ENCODE results near the gene ACOT9. TPM values are rescaled to one million over a fixed set of nuclear protein-coding genes. Genes with fewer than 3 reads are reported as not detected.
"Not testable (repeated sequence)": the region's sequence is repeated elsewhere in the genome, so short reads cannot be mapped to it uniquely, and the experiment has no call there.

The ACOT9 gene
- polyA plus RNA-seq, 1 donor from 2014 or later = 3.1 TPM

GRCh38 chrX:23773601-23774175, 30.6 kb upstream of the ACOT9 start:
- H3K4me2 ChIP-seq (ENCODE audit: low read length) = no peak overlapping the region

GRCh38 chrX:23771086-23771485, 28.0 kb upstream of the ACOT9 start:
- H3K27ac ChIP-seq (ENCODE audit: low read length); H3K9me3 ChIP-seq (ENCODE audit: low read length); H3K9ac ChIP-seq (ENCODE audit: low read length): not testable (repeated sequence)

More at GRCh38 chrX:23773601-23774175, 30.6 kb upstream of the ACOT9 start:
- no peak overlapping the region for H3K27ac ChIP-seq (ENCODE audit: low read length)
- no peaks in the 10 kb centered on the region for H3K36me3 ChIP-seq (ENCODE audit: insufficient read depth, low read length)
- H3K27me3 ChIP-seq (ENCODE audit: insufficient read depth, low read depth, low read length) = no peaks in the 10 kb centered on the region
- H2AFZ ChIP-seq (ENCODE audit: low read depth, low read length) = no peak overlapping the region
- no peak overlapping the region for H3K9ac ChIP-seq (ENCODE audit: low read length)
- H3K9me3 ChIP-seq (ENCODE audit: low read length) = no peaks in the 10 kb centered on the region
- H3K4me3 ChIP-seq (ENCODE audit: low read length) = no peak overlapping the region
- no peak for TF ChIP-seq EZH2 (IDR thresholded peaks at IDR 0.05; ENCODE audit: borderline replicate concordance, insufficient read depth, low read length, poor library complexity, severe bottlenecking)
- no peaks in the 10 kb centered on the region for H3K9me2 ChIP-seq (ENCODE audit: insufficient read depth, low read length)
- no peaks in the 10 kb centered on the region for H4K20me1 ChIP-seq (ENCODE audit: insufficient read depth)
- no peaks in the 10 kb centered on the region for H3K79me2 ChIP-seq (replicated peaks; ENCODE audit: insufficient read depth, low read length)
- no peaks in the 10 kb centered on the region for H3F3A ChIP-seq (ENCODE audit: insufficient read depth, low read length, poor library complexity, severe bottlenecking)

GRCh38 chrX:23770142-23770541, 27.1 kb upstream of the ACOT9 start:
- H3K27ac ChIP-seq (ENCODE audit: low read length) = no peak overlapping the region
- H3K36me3 ChIP-seq (ENCODE audit: insufficient read depth, low read length) = no peaks in the 10 kb centered on the region
- no peaks in the 10 kb centered on the region for H3K9me2 ChIP-seq (ENCODE audit: insufficient read depth, low read length)
- H3K27me3 ChIP-seq (ENCODE audit: insufficient read depth, low read depth, low read length) = no peaks in the 10 kb centered on the region
- no peak overlapping the region for H2AFZ ChIP-seq (ENCODE audit: low read depth, low read length)
- no peaks in the 10 kb centered on the region for H3K79me2 ChIP-seq (replicated peaks; ENCODE audit: insufficient read depth, low read length)
- H3F3A ChIP-seq (ENCODE audit: insufficient read depth, low read length, poor library complexity, severe bottlenecking) = no peaks in the 10 kb centered on the region
- no peaks in the 10 kb centered on the region for H4K20me1 ChIP-seq (ENCODE audit: insufficient read depth)
- H3K9me3 ChIP-seq (ENCODE audit: low read length) = no peaks in the 10 kb centered on the region
- no peak overlapping the region for H3K4me2 ChIP-seq (ENCODE audit: low read length)
- no peak overlapping the region for H3K4me3 ChIP-seq (ENCODE audit: low read length)
- H3K9ac ChIP-seq (ENCODE audit: low read length) = no peak overlapping the region
- TF ChIP-seq RAD21 (conservative IDR thresholded peaks at IDR 0.05) (no peak), POLR2AphosphoS5 (IDR thresholded peaks at IDR 0.05) (no peak), MXI1 (conservative IDR thresholded peaks at IDR 0.05; ENCODE audit: poor library complexity, severe bottlenecking) (no peak), EZH2 (IDR thresholded peaks at IDR 0.05; ENCODE audit: borderline replicate concordance, insufficient read depth, low read length, poor library complexity, severe bottlenecking) (no peak), EP300 (conservative IDR thresholded peaks at IDR 0.05; ENCODE audit: poor library complexity, severe bottlenecking) (no peak)

More at GRCh38 chrX:23771086-23771485, 28.0 kb upstream of the ACOT9 start:
- not testable (repeated sequence) for H3K27me3 ChIP-seq (ENCODE audit: insufficient read depth, low read depth, low read length); H3K9me2 ChIP-seq (ENCODE audit: insufficient read depth, low read length); H3F3A ChIP-seq (ENCODE audit: insufficient read depth, low read length, poor library complexity, severe bottlenecking); H3K79me2 ChIP-seq (replicated peaks; ENCODE audit: insufficient read depth, low read length); H2AFZ ChIP-seq (ENCODE audit: low read depth, low read length); H3K36me3 ChIP-seq (ENCODE audit: insufficient read depth, low read length); H3K4me3 ChIP-seq (ENCODE audit: low read length); H3K4me2 ChIP-seq (ENCODE audit: low read length); H4K20me1 ChIP-seq (ENCODE audit: insufficient read depth)

DNA sequence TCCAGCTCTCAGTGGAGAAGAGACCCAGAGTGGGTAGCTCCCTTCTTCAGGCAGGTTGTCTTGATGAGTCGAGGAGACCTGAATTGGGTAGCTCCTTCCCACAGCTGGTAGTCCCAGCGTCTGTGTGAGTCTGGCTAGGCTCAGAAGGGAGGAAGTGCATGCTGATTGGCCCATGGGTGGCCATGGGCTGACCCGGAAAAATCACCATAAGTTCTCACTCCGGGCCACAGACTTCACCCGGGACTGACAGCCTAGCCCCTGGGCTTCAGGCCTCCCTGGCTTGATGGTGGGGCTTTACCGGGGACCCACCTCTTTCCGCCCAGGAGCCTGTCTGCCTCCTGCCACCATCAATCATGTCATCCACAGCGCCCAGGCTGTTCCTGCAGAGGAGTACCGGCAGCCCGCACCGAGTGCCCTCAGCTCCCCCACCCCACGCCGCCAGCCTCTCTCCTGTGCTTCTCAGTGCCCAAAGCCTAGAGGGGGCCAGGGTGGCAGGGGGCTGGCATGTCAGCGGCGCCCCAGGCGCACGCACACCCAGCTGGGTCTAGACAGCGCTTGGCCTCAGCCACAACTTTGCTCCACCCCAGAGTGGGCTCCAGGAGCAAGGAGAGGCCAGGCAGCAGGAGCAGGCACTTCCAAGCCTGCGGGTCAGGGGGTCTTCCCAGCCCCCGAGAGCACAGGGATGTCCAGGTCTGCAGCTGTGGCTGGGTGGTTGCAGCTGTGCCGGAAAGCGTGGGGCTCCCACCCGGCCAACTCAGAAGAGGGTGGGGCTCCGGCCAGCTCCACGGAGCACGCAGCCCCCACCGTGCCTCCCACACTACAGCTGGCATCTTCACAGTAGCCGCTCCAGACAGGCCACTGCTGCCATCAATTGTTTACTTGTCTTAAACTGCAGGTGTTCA, 23.8 kb upstream of the ACOT9 start:
- Histone ChIP-seq H3K9ac (ENCODE audit: low read length) (no peak overlapping the region), H3K4me3 (ENCODE audit: low read length) (no peak overlapping the region), H3K9me3 (ENCODE audit: low read length) (no peaks in the 10 kb centered on the region), H4K20me1 (ENCODE audit: insufficient read depth) (no peaks in the 10 kb centered on the region), H3K36me3 (ENCODE audit: insufficient read depth, low read length) (no peaks in the 10 kb centered on the region), H3K4me2 (ENCODE audit: low read length) (no peak overlapping the region), H3F3A (ENCODE audit: insufficient read depth, low read length, poor library complexity, severe bottlenecking) (no peaks in the 10 kb centered on the region), H3K27ac (ENCODE audit: low read length) (no peak overlapping the region), H3K9me2 (ENCODE audit: insufficient read depth, low read length) (no peaks in the 10 kb centered on the region), H2AFZ (ENCODE audit: low read depth, low read length) (no peak overlapping the region), H3K27me3 (ENCODE audit: insufficient read depth, low read depth, low read length) (no peaks in the 10 kb centered on the region), H3K79me2 (replicated peaks; ENCODE audit: insufficient read depth, low read length) (no peaks in the 10 kb centered on the region)
- TF ChIP-seq RAD21 (conservative IDR thresholded peaks at IDR 0.05) (no peak), MXI1 (conservative IDR thresholded peaks at IDR 0.05; ENCODE audit: poor library complexity, severe bottlenecking) (no peak), EP300 (conservative IDR thresholded peaks at IDR 0.05; ENCODE audit: poor library complexity, severe bottlenecking) (no peak), POLR2AphosphoS5 (IDR thresholded peaks at IDR 0.05) (no peak), TAF1 (IDR thresholded peaks at IDR 0.05; ENCODE audit: low read depth) (no peak), SMC3 (conservative IDR thresholded peaks at IDR 0.05; ENCODE audit: poor library complexity) (no peak), CTCF (IDR thresholded peaks at IDR 0.05; ENCODE audit: poor library complexity, severe bottlenecking) (no peak), EZH2 (IDR thresholded peaks at IDR 0.05; ENCODE audit: borderline replicate concordance, insufficient read depth, low read length, poor library complexity, severe bottlenecking) (no peak)
- TF ChIP-seq, protein P1, sequence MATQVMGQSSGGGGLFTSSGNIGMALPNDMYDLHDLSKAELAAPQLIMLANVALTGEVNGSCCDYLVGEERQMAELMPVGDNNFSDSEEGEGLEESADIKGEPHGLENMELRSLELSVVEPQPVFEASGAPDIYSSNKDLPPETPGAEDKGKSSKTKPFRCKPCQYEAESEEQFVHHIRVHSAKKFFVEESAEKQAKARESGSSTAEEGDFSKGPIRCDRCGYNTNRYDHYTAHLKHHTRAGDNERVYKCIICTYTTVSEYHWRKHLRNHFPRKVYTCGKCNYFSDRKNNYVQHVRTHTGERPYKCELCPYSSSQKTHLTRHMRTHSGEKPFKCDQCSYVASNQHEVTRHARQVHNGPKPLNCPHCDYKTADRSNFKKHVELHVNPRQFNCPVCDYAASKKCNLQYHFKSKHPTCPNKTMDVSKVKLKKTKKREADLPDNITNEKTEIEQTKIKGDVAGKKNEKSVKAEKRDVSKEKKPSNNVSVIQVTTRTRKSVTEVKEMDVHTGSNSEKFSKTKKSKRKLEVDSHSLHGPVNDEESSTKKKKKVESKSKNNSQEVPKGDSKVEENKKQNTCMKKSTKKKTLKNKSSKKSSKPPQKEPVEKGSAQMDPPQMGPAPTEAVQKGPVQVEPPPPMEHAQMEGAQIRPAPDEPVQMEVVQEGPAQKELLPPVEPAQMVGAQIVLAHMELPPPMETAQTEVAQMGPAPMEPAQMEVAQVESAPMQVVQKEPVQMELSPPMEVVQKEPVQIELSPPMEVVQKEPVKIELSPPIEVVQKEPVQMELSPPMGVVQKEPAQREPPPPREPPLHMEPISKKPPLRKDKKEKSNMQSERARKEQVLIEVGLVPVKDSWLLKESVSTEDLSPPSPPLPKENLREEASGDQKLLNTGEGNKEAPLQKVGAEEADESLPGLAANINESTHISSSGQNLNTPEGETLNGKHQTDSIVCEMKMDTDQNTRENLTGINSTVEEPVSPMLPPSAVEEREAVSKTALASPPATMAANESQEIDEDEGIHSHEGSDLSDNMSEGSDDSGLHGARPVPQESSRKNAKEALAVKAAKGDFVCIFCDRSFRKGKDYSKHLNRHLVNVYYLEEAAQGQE (IDR thresholded peaks at IDR 0.05; ENCODE audit: borderline replicate concordance) = no peak
